NCI-H1417 (cell line): ENCODE measurements around the gene GALNT2.

Experiments used
- DNase-seq, 3 experiments: peaks; one replicate each; lab custom pipeline; 2025; lab: John Stamatoyannopoulos, UW

GALNT2 gene

GRCh38 chr1:230066466-230067404 lies at the start of gene GALNT2:
Gene GALNT2, plus strand, starts transcription at chr1:230067238. Its CDS starts 43 bp downstream, at chr1:230067281.
- DNase-seq = peak; percentile 86 to 94 (median 91)

- no peak for DNase-seq
Measured at GRCh38 chr1:230020451-230020850, 46.6 kb upstream of the GALNT2 start.

- no peak for DNase-seq
Measured at GRCh38 chr1:230022666-230023380, 44.2 kb upstream of the GALNT2 start.

GRCh38 chr1:230025686-230026085 lies 41.4 kb upstream of the GALNT2 start:
- no peak for DNase-seq

- no peak for DNase-seq
Measured at GRCh38 chr1:230026139-230026538, 40.9 kb upstream of the GALNT2 start.

- no peak for DNase-seq
Measured at GRCh38 chr1:230026572-230026971, 40.5 kb upstream of the GALNT2 start.

GRCh38 chr1:230028602-230029223 lies 38.3 kb upstream of the GALNT2 start:
- DNase-seq = peak in 2 of 3 experiments; percentile 11 to 50

- no peak for DNase-seq
Measured at GRCh38 chr1:230029244-230029941, 37.6 kb upstream of the GALNT2 start.

GRCh38 chr1:230030122-230030821 lies 36.8 kb upstream of the GALNT2 start:
- no peak for DNase-seq

GRCh38 chr1:230031131-230031530 lies 35.9 kb upstream of the GALNT2 start:
- DNase-seq = no peak

GRCh38 chr1:230032516-230033281 lies 34.3 kb upstream of the GALNT2 start:
- no peak for DNase-seq

- no peak for DNase-seq
Measured at GRCh38 chr1:230037261-230037660, 29.8 kb upstream of the GALNT2 start.

GRCh38 chr1:230040440-230040839 lies 26.6 kb upstream of the GALNT2 start:
- DNase-seq = no peak

- DNase-seq = no peak
Measured at GRCh38 chr1:230043081-230043480, 24.0 kb upstream of the GALNT2 start.

- DNase-seq = no peak
Measured at GRCh38 chr1:230044729-230045128, 22.3 kb upstream of the GALNT2 start.

GRCh38 chr1:230047114-230047865 lies 19.7 kb upstream of the GALNT2 start:
- DNase-seq = no peak

GRCh38 chr1:230048322-230048721 lies 18.7 kb upstream of the GALNT2 start:
- no peak for DNase-seq

GRCh38 chr1:230048922-230049321 lies 18.1 kb upstream of the GALNT2 start:
- DNase-seq = no peak

- DNase-seq = no peak
Measured at GRCh38 chr1:230049731-230050130, 17.3 kb upstream of the GALNT2 start.
